A549 (cell line): ENCODE results near the gene IL12A. TPM values are rescaled to one million over a fixed set of nuclear protein-coding genes. Genes with fewer than 3 reads are reported as not detected.

Source experiments
- ATAC-seq, 2 experiments: fragments of 200-7000 bp in 1 of 2; fragments of >200 bp in 1 of 2; cut with Nextera tagmentation in 1 of 2; cut with Tn5 transposase in 1 of 2; 3 replicates each; pipeline versions ENCODE4 v1.8.0 to v1.9.1; 2018 to 2020; ENCODE audit warnings: mild to moderate bottlenecking in 1 of 2, moderate library complexity in 1 of 2
- CTCF ChIA-PET: fragments of 300-600 bp; sonication (Branson Sonifier 250); formaldehyde crosslinking; extraction: SDS; loops from one replicate; lab custom pipeline; 2021; ENCODE audit warnings: antibody characterized with exemption, inconsistent platforms; lab: Yijun Ruan, JAX
- POLR2A ChIA-PET: fragments of 350-600 bp; formaldehyde crosslinking; extraction: SDS; loops from one replicate; lab custom pipeline; 2021; ENCODE audit warnings: antibody characterized with exemption, inconsistent platforms; lab: Yijun Ruan, JAX
- DNase-seq, 2 experiments: peaks; one replicate each; pipeline versions ENCODE4 v3.0.0 to v3.0.0-alpha.2; 2011 to 2016; ENCODE audit warnings: low read depth in 1 of 2, low spot score in 1 of 2
- FAIRE-seq: peaks from 2 replicates; lab custom pipeline; 2011; peaks lifted over from hg19 to GRCh38; lab: Jason Lieb, UNC
- H3K27ac ChIP-seq, 2 experiments: fragments of >200 bp; sonication (Bioruptor Twin); formaldehyde crosslinking; 3 replicates each; pipeline ENCODE4 v1.5.1; 2016 to 2017
- H3K4me1 ChIP-seq: fragments of >200 bp; sonication (Bioruptor Twin); formaldehyde crosslinking; 3 replicates; pipeline ENCODE4 v1.6.1; 2016
- H3K4me2 ChIP-seq: fragments of >200 bp; sonication (Bioruptor Twin); formaldehyde crosslinking; 3 replicates; pipeline ENCODE4 v1.6.1; 2016
- H3K4me3 ChIP-seq: fragments of >200 bp; sonication (Bioruptor Twin); formaldehyde crosslinking; 3 replicates; pipeline ENCODE4 v1.5.1; 2016
- H3K9me3 ChIP-seq: fragments of >200 bp; sonication (Bioruptor Twin); formaldehyde crosslinking; 3 replicates; pipeline ENCODE4 v1.6.1; 2016
- BCL3 ChIP-seq: fragments of >200 bp; sonication (Bioruptor Twin); formaldehyde crosslinking; IDR thresholded peaks from 3 replicates; pipeline ENCODE4 v1.6.1; 2016
- BHLHE40 ChIP-seq: IDR thresholded peaks from 2 replicates; pipeline ENCODE4 v1.6.1; 2012; ENCODE audit warnings: low read depth, low read length, inconsistent platforms
- CBX8 ChIP-seq: fragments of 200-600 bp; sonication (generic); IDR thresholded peaks from 2 replicates; pipeline ENCODE4 v1.6.1; 2016
- EP300 ChIP-seq, 2 experiments: fragments of >200 bp; sonication (Bioruptor Twin); formaldehyde crosslinking; IDR thresholded peaks; 2 replicates in 1 of 2; 3 replicates in 1 of 2; pipeline ENCODE4 v1.6.1; 2016 to 2017
- FOXS1 ChIP-seq: fragments of 250-450 bp; sonication (Bioruptor Pico); IDR thresholded peaks from 2 replicates; pipeline ENCODE4 v1.5.0; 2020; ENCODE audit warnings: mild to moderate bottlenecking, moderate library complexity
- GATA3 ChIP-seq: IDR thresholded peaks from 2 replicates; pipeline ENCODE4 v1.6.1; 2012; ENCODE audit warnings: borderline replicate concordance
- HOXB5 ChIP-seq: fragments of 250-450 bp; sonication (Bioruptor Pico); IDR thresholded peaks from 2 replicates; pipeline ENCODE4 v1.5.0; 2020; ENCODE audit warnings: mild to moderate bottlenecking, moderate library complexity
- JUN ChIP-seq, 2 experiments: fragments of >200 bp; sonication (Bioruptor Twin); formaldehyde crosslinking; IDR thresholded peaks; 2 replicates in 1 of 2; 3 replicates in 1 of 2; pipeline ENCODE4 v1.6.1; 2016 to 2017
- NFE2L2 ChIP-seq: fragments of 150-350 bp; conservative IDR thresholded peaks from 2 replicates; pipeline ENCODE4 v1.6.1; 2014; ENCODE audit warnings: low read length
- PBX3 ChIP-seq: IDR thresholded peaks from 2 replicates; pipeline ENCODE4 v1.6.1; 2012
- POLR2A ChIP-seq: IDR thresholded peaks from 2 replicates; pipeline ENCODE4 v1.6.1; 2012; ENCODE audit warnings: mild to moderate bottlenecking, low read length
- RAD21 ChIP-seq, 2 experiments: fragments of >200 bp in 1 of 2; sonication (Bioruptor Twin) in 1 of 2; formaldehyde crosslinking in 1 of 2; IDR thresholded peaks in 1 of 2; conservative IDR thresholded peaks in 1 of 2; 2 replicates in 1 of 2; 3 replicates in 1 of 2; pipeline ENCODE4 v1.6.1; 2012 to 2018; ENCODE audit warnings: inconsistent platforms in 1 of 2
- REST ChIP-seq: fragments of 200-600 bp; sonication (generic); IDR thresholded peaks from 2 replicates; pipeline ENCODE4 v1.6.1; 2016; ENCODE audit warnings: antibody characterized with exemption, mild to moderate bottlenecking, moderate library complexity
- TP53 ChIP-seq: fragments of 250-450 bp; sonication (Bioruptor Pico); IDR thresholded peaks from 2 replicates; pipeline ENCODE4 v1.5.0; 2021; ENCODE audit warnings: mild to moderate bottlenecking, moderate library complexity
- USF2 ChIP-seq: fragments of 450-650 bp; IDR thresholded peaks from 2 replicates; pipeline ENCODE4 v1.6.1; 2014; ENCODE audit warnings: antibody characterized with exemption
- ZNF302 ChIP-seq: fragments of 250-450 bp; sonication (Bioruptor Pico); IDR thresholded peaks from 2 replicates; pipeline ENCODE4 v1.9.0; 2021; ENCODE audit warnings: inconsistent platforms, mild to moderate bottlenecking, moderate library complexity
- ZSCAN20 ChIP-seq: fragments of 250-450 bp; sonication (Bioruptor Pico); IDR thresholded peaks from 2 replicates; pipeline ENCODE4 v1.8.0; 2022; ENCODE audit warnings: mild to moderate bottlenecking, moderate library complexity
- WGBS: methylation state at CpG from one replicate; pipeline ENCODE4 v1.1.6; 2017; ENCODE audit errors: missing lambda C conversion rate; 5-methylcytosine and 5-hydroxymethylcytosine counted together
- polyA plus RNA-seq, 4 experiments: library from polyadenylated mRNA; depleted of rRNA in 3 of 4; stranded (reverse); fragments of >200 nt; fragmentation: RNase III in 1 of 4; extraction: RNeasy Plus Mini Kit Qiagen cat#74134 plus additional on column Dnase treatment in 1 of 4; gene quantifications; 2 replicates in 3 of 4; 3 replicates in 1 of 4; pipeline ENCODE4 v1.2.3, GENCODE V29; 2011 to 2017

IL12A gene
- polyA plus RNA-seq, 2 of the 4 experiments (the other 2 are of a cell fraction) = 1.3 to 1.7 TPM

GRCh38 chr3:159953325-159954085, 35.1 kb upstream of the IL12A start:
- CTCF ChIA-PET = interaction anchor here (1.0 kb wide), 3 partner anchors 9 to 36 kb away, joined by 5 read pairs; partner anchors contain the start of gene IL12A

More at GRCh38 chr3:159953325-159954085, 35.1 kb upstream of the IL12A start:
- Histone ChIP-seq H3K27ac (no peak overlapping the region), H3K9me3 (no peaks in the 10 kb centered on the region), H3K4me3 (no peak overlapping the region), H3K4me1 (no peaks in the 10 kb centered on the region), H3K4me2 (no peak overlapping the region)
- no peak for ATAC-seq
- 62% methylated on average over 2 of the region's 2 CpGs for WGBS
- POLR2A ChIA-PET = no interaction called here
- no peak for TF ChIP-seq USF2
- no peak for TF ChIP-seq GATA3
- no peak for TF ChIP-seq TP53 (CRISPR knock-in tag)
- no peak for TF ChIP-seq REST
- no peak for TF ChIP-seq BCL3
- no peak for TF ChIP-seq JUN (IDR thresholded peaks at IDR 0.05)
- TF ChIP-seq PBX3 = no peak
- no peak for TF ChIP-seq CBX8
- no peak for TF ChIP-seq HOXB5
- no peak for TF ChIP-seq RAD21 (conservative IDR thresholded peaks at IDR 0.05 in 1 of 2, IDR thresholded peaks at IDR 0.05 in 1 of 2)
- no peak for TF ChIP-seq FOXS1 (CRISPR knock-in tag)
- TF ChIP-seq EP300 (IDR thresholded peaks at IDR 0.05) = no peak
- no peak for TF ChIP-seq ZNF302 (CRISPR knock-in tag)
- TF ChIP-seq POLR2A = no peak
- TF ChIP-seq BHLHE40 = no peak
- TF ChIP-seq NFE2L2 = no peak
- TF ChIP-seq ZSCAN20 = no peak
- no peak for DNase-seq
- no peak for FAIRE-seq
